D721Med (cell line): Measurements from ENCODE around the gene NECTIN1.
A peak's percentile ranks its signal among the peaks of the same experiment; 100 is the strongest.

ENCODE experiments used
- DNase-seq: peaks from one replicate; pipeline ENCODE4 v3.0.0; 2011; ENCODE audit warnings: low spot score; ENCODE audit not compliant: insufficient read length
- FAIRE-seq: peaks from 2 replicates; lab custom pipeline; 2011; peaks lifted over from hg19 to GRCh38; lab: Jason Lieb, UNC
- CTCF ChIP-seq: IDR thresholded peaks from 2 replicates; pipeline ENCODE4 v1.5.1; 2012; ENCODE audit warnings: mild to moderate bottlenecking, control low read depth; ENCODE audit not compliant: insufficient read depth; ENCODE audit errors: missing control alignments

Gene NECTIN1

GRCh38 chr11:119672597-119672996, 56.4 kb downstream of the NECTIN1 start:
- DNase-seq (no peak), FAIRE-seq (no peak)
- no peak for TF ChIP-seq CTCF

GRCh38 chr11:119671561-119672015, 57.4 kb downstream of the NECTIN1 start:
- no peak for TF ChIP-seq CTCF
- DNase-seq (no peak), FAIRE-seq (no peak)

- no peak for DNase-seq
- TF ChIP-seq CTCF, result no peak
Observed at GRCh38 chr11:119671051-119671450, 57.9 kb downstream of the NECTIN1 start.

GRCh38 chr11:119669487-119669886, 59.5 kb downstream of the NECTIN1 start:
- FAIRE-seq, result no peak
- no peak for TF ChIP-seq CTCF

More at GRCh38 chr11:119671051-119671450, 57.9 kb downstream of the NECTIN1 start:
- FAIRE-seq, result no peak

GRCh38 chr11:119668676-119669075, 60.3 kb downstream of the NECTIN1 start:
- FAIRE-seq (no peak), DNase-seq (no peak)
- TF ChIP-seq CTCF, result no peak

More at GRCh38 chr11:119669487-119669886, 59.5 kb downstream of the NECTIN1 start:
- no peak for DNase-seq

GRCh38 chr11:119666463-119667131, 62.4 kb downstream of the NECTIN1 start:
- peak; percentile 91 for TF ChIP-seq CTCF
- FAIRE-seq (no peak), DNase-seq (peak; percentile 70)

- no peak for FAIRE-seq
- DNase-seq, result no peak
- no peak for TF ChIP-seq CTCF
Observed at GRCh38 chr11:119666061-119666460, 62.9 kb downstream of the NECTIN1 start.
